Muscle layer of colon (tissue), 2 donors: ENCODE measurements around the gene UBE2Q1.

Experiments used
- H3K27ac ChIP-seq: one replicate; pipeline ENCODE4 v1.7.0; 2013; ENCODE audit warnings: low read depth, mild to moderate bottlenecking, low read length, moderate library complexity
- H3K27me3 ChIP-seq, 2 donors: one replicate each; pipeline ENCODE4 v1.7.0; 2013; ENCODE audit warnings: low read length in 2 of 2, mild to moderate bottlenecking in 2 of 2; ENCODE audit not compliant: insufficient read depth in 2 of 2, control insufficient read depth in 1 of 2
- H3K36me3 ChIP-seq: one replicate; pipeline ENCODE4 v1.7.0; 2013; ENCODE audit warnings: mild to moderate bottlenecking, low read length; ENCODE audit not compliant: insufficient read depth
- H3K4me1 ChIP-seq: one replicate; pipeline ENCODE4 v1.7.0; 2013; ENCODE audit warnings: mild to moderate bottlenecking, low read length; ENCODE audit not compliant: insufficient read depth
- H3K4me3 ChIP-seq, 2 donors: one replicate each; pipeline ENCODE4 v1.7.0; 2013; ENCODE audit warnings: low read length in 2 of 2, low read depth in 1 of 2, mild to moderate bottlenecking in 1 of 2, moderate library complexity in 1 of 2
- H3K9ac ChIP-seq: one replicate; pipeline ENCODE4 v1.7.0; 2013; ENCODE audit warnings: low read length
- H3K9me3 ChIP-seq: one replicate; pipeline ENCODE4 v1.7.0; 2013; ENCODE audit warnings: mild to moderate bottlenecking, low read length
- donor health status: abdominal sarcoma.
- donor health status: Adenocarcinoma of cecum.

The UBE2Q1 gene

DNA sequence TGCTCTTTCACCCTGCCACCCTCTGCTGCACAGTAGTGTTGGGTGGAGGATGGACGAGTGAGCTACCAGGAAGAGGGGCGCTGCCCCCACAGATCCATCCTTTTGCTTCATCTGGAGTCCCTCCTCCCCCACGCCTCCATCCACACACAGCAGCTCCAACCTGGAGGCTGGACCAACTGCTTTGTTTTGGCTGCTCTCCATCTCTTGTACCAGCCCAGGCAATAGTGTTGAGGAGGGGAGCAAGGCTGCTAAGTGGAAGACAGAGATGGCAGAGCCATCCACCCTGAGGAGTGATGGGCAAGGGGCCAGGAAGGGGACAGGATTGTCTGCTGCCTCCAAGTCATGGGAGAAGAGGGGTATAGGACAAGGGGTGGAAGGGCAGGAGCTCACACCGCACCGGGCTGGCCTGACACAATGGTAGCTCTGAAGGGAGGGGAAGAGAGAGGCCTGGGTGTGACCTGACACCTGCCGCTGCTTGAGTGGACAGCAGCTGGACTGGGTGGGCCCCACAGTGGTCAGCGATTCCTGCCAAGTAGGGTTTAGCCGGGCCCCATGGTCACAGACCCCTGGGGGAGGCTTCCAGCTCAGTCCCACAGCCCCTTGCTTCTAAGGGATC is 17.6 kb upstream of the UBE2Q1 start:
- Histone ChIP-seq H3K4me1 (no peaks in the 10 kb centered on the region), H3K4me3 (no peak overlapping the region), H3K27ac (no peak overlapping the region), H3K36me3 (peaks cover 18% of the 10 kb centered on the region), H3K9ac (no peak overlapping the region), H3K9me3 (no peaks in the 10 kb centered on the region), H3K27me3 (no peaks in the 10 kb centered on the region)

GRCh38 chr1:154575147-154575927 is 16.9 kb upstream of the UBE2Q1 start:
- Histone ChIP-seq H3K36me3 (peaks cover 11% of the 10 kb centered on the region), H3K4me3 (no peak overlapping the region), H3K9me3 (no peaks in the 10 kb centered on the region), H3K9ac (no peak overlapping the region), H3K27me3 (no peaks in the 10 kb centered on the region), H3K27ac (no peak overlapping the region), H3K4me1 (no peaks in the 10 kb centered on the region)

- no peak overlapping the region for H3K4me3 ChIP-seq
- H3K9ac ChIP-seq = no peak overlapping the region
Measured at GRCh38 chr1:154574716-154575115, 16.3 kb upstream of the UBE2Q1 start.

GRCh38 chr1:154573168-154573510 is 14.7 kb upstream of the UBE2Q1 start:
- no peak overlapping the region for H3K9ac ChIP-seq
- no peak overlapping the region for H3K4me3 ChIP-seq
- H3K36me3 ChIP-seq = no peaks in the 10 kb centered on the region
- H3K27ac ChIP-seq = no peak overlapping the region
- no peaks in the 10 kb centered on the region for H3K4me1 ChIP-seq
- no peaks in the 10 kb centered on the region for H3K9me3 ChIP-seq
- peaks cover 0 to 6% of the 10 kb centered on the region in 2 donors for H3K27me3 ChIP-seq

More at GRCh38 chr1:154574716-154575115, 16.3 kb upstream of the UBE2Q1 start:
- Histone ChIP-seq H3K36me3 (peaks cover 4% of the 10 kb centered on the region), H3K27me3 (no peaks in the 10 kb centered on the region), H3K9me3 (no peaks in the 10 kb centered on the region), H3K4me1 (no peaks in the 10 kb centered on the region), H3K27ac (no peak overlapping the region)

DNA sequence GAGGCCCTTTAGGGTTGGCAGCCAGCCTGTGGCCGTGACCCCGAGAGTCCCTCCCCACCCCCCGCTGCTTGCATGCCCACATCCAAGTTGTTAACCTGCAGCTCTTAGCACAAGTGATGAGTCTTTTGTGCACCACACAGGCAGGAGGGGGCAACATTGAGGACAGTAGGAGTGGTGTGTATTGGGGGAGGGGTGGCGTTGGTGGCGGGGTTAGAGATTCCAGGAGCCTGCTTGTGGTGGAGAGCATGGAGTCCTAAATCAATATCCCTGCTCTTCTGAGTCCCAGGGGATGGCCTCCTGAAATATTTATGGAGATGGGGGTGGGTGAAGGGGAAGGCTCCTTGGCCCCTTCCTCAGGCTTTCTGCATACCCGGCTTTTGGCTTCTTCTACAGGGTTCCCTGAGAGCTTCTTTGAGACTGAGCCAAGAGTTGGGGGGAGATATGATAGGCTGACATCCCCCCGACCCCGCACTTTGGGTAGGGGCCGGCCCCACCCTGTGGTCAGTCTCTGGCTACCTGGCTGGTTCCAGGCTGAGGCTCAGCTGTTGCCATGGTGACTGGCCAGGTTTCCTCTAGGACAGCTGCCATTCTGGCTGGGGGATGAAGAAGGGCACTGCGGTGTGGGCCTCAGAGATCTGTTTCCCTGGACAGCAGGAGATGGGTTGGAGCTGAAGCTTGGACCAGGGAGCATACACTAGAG is 14.2 kb upstream of the UBE2Q1 start:
- Histone ChIP-seq H3K4me1 (no peaks in the 10 kb centered on the region), H3K27me3 (peaks cover 0 to 7% of the 10 kb centered on the region in 2 donors), H3K9me3 (no peaks in the 10 kb centered on the region), H3K9ac (no peak overlapping the region), H3K36me3 (no peaks in the 10 kb centered on the region), H3K4me3 (no peak overlapping the region), H3K27ac (no peak overlapping the region)

- no peaks in the 10 kb centered on the region for H3K9me3 ChIP-seq
- no peak overlapping the region for H3K27ac ChIP-seq
- H3K4me1 ChIP-seq = no peaks in the 10 kb centered on the region
- no peak overlapping the region for H3K4me3 ChIP-seq
- peaks cover 0 to 7% of the 10 kb centered on the region in 2 donors for H3K27me3 ChIP-seq
- H3K9ac ChIP-seq = no peak overlapping the region
- H3K36me3 ChIP-seq = no peaks in the 10 kb centered on the region
Measured at GRCh38 chr1:154571964-154572288, 13.5 kb upstream of the UBE2Q1 start.

- Histone ChIP-seq H3K27ac (no peak overlapping the region), H3K4me3 (no peak overlapping the region), H3K27me3 (peaks cover 0 to 7% of the 10 kb centered on the region in 2 donors), H3K9ac (no peak overlapping the region), H3K36me3 (no peaks in the 10 kb centered on the region), H3K4me1 (no peaks in the 10 kb centered on the region), H3K9me3 (no peaks in the 10 kb centered on the region)
Measured at GRCh38 chr1:154571244-154571963, 12.9 kb upstream of the UBE2Q1 start.

DNA sequence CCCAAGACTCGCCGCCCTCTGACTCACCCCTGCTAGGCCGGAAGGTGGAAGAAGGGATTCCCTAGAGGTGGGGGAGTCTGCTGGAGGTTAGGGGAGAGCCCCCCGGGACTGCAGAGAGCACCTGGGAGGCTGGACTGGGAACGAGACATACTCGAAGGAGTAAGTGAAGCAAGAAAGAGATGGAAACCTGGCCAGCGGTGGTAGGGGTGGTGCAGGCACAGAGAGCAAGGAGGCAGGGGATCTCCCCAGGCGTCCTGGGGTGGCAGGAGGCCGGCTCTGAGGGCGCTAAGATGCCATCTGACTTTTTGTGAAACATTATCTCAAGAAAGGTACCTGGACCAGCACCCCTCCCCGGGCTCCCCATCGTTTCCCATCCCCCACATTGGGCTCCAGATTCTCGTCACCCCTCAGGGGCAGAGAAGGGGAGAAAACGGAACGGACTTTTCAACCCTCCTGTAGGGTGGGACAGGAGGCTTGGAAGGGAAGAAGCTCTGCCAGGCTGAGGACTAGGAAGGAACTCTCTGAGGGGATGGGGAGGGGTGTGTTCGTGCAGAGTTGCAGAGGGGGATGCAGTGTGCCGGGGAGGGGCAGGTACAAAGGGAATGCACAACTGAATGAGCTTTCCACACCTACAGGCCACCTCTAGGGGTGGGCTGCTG is 9.8 kb upstream of the UBE2Q1 start:
- Histone ChIP-seq H3K4me1 (no peaks in the 10 kb centered on the region), H3K27ac (no peak overlapping the region), H3K4me3 (no peak overlapping the region), H3K36me3 (no peaks in the 10 kb centered on the region), H3K27me3 (peaks cover 0 to 7% of the 10 kb centered on the region in 2 donors), H3K9me3 (no peaks in the 10 kb centered on the region), H3K9ac (no peak overlapping the region)

GRCh38 chr1:154567386-154568156 is 9.1 kb upstream of the UBE2Q1 start, which contains the start of gene CHRNB2:
Gene CHRNB2 (plus strand): TSS chr1:154567778. CDS start chr1:154568045, 267 bp downstream.
- Histone ChIP-seq H3K27me3 (peaks cover 0 to 7% of the 10 kb centered on the region in 2 donors), H3K9me3 (no peaks in the 10 kb centered on the region), H3K9ac (no peak within 1 kb of the TSS), H3K4me3 (no peak within 1 kb of the TSS), H3K27ac (no peak within 1 kb of the TSS), H3K36me3 (no peaks in the 10 kb centered on the region), H3K4me1 (no peaks in the 10 kb centered on the region)

- H3K4me3 ChIP-seq = no peak overlapping the region
- H3K4me1 ChIP-seq = no peaks in the 10 kb centered on the region
- no peaks in the 10 kb centered on the region for H3K9me3 ChIP-seq
- no peak overlapping the region for H3K27ac ChIP-seq
- no peak overlapping the region for H3K9ac ChIP-seq
- H3K36me3 ChIP-seq = no peaks in the 10 kb centered on the region
- peaks cover 0 to 7% of the 10 kb centered on the region in 2 donors for H3K27me3 ChIP-seq
Measured at GRCh38 chr1:154565876-154566275, 7.4 kb upstream of the UBE2Q1 start.
